B cell (primary cell): ENCODE results near the gene ASPSCR1. TPM values are rescaled to one million over a fixed set of nuclear protein-coding genes. Genes with fewer than 3 reads are reported as not detected.

Experiments used
- ATAC-seq: fragments of 200-7000 bp; cut with Tn5 transposase; one replicate; pipeline ENCODE4 v1.10.0; 2021; ENCODE audit warnings: low read depth, mild to moderate bottlenecking, moderate number of reproducible peaks, moderate library complexity
- CTCF ChIA-PET: fragments of 350-600 bp; sonication (Branson Sonifier 250); formaldehyde crosslinking; loops from one replicate; lab custom pipeline; 2021; ENCODE audit warnings: antibody characterized with exemption, inconsistent platforms; lab: Charles Lee
- POLR2A ChIA-PET: fragments of 350-600 bp; sonication (Branson Sonifier 250); formaldehyde crosslinking; loops from one replicate; lab custom pipeline; 2021; ENCODE audit warnings: antibody characterized with exemption; lab: Charles Lee
- DNase-seq: peaks from one replicate; pipeline ENCODE4 v3.0.0; 2013
- H2AFZ ChIP-seq: 2 replicates; pipeline ENCODE4 v1.6.1; 2012; ENCODE audit warnings: mild to moderate bottlenecking, low read depth, low read length; ENCODE audit not compliant: insufficient read depth, poor library complexity, severe bottlenecking
- H3K27ac ChIP-seq, 2 donors: 1 replicate in 1 of 2; 2 replicates in 1 of 2; pipeline ENCODE4 v1.5.1; 2012 to 2013; ENCODE audit warnings: low read length in 2 of 2, mild to moderate bottlenecking in 2 of 2, moderate library complexity in 1 of 2
- H3K27me3 ChIP-seq, 4 experiments: fragments of 200-600 bp in 1 of 4; sonication (generic) in 1 of 4; replicated peaks in 1 of 4; 1 replicate in 2 of 4; 2 replicates in 2 of 4; pipeline versions ENCODE4 v1.6.1 to v1.7.0; 2013 to 2016; ENCODE audit warnings: low read length in 3 of 4, mild to moderate bottlenecking in 2 of 4, mixed read lengths in 1 of 4, moderate library complexity in 1 of 4; ENCODE audit not compliant: insufficient read depth in 4 of 4, control insufficient read depth in 3 of 4; ENCODE audit errors: control extremely low read depth in 1 of 4
- H3K36me3 ChIP-seq, 2 experiments: replicated peaks in 1 of 2; 1 replicate in 1 of 2; 2 replicates in 1 of 2; pipeline versions ENCODE4 v1.6.1 to v1.7.1; 2013; ENCODE audit warnings: low read length in 1 of 2; ENCODE audit not compliant: insufficient read depth in 2 of 2, control insufficient read depth in 1 of 2; ENCODE audit errors: control extremely low read depth in 1 of 2, extremely low read depth in 1 of 2
- H3K4me1 ChIP-seq, 2 donors: fragments of 200-600 bp in 1 of 2; sonication (generic) in 1 of 2; 1 replicate in 1 of 2; 2 replicates in 1 of 2; pipeline versions ENCODE4 v1.5.1 to v1.6.1; 2013 to 2017; ENCODE audit warnings: low read length in 2 of 2; ENCODE audit not compliant: control insufficient read depth in 2 of 2, insufficient read depth in 2 of 2
- H3K4me2 ChIP-seq: replicated peaks from 2 replicates; pipeline ENCODE3; 2012; ENCODE audit warnings: mild to moderate bottlenecking, low read depth, low read length; ENCODE audit not compliant: poor library complexity, severe bottlenecking
- H3K4me3 ChIP-seq, 5 experiments: fragments of 200-600 bp in 1 of 5; sonication (generic) in 1 of 5; 1 replicate in 3 of 5; 2 replicates in 2 of 5; pipeline versions ENCODE4 v1.5.1 to v1.7.0; 2011 to 2016; ENCODE audit warnings: low read length in 4 of 5, mild to moderate bottlenecking in 4 of 5, low read depth in 2 of 5, control low read depth in 1 of 5, moderate library complexity in 1 of 5; ENCODE audit not compliant: insufficient read depth in 1 of 5; ENCODE audit errors: control extremely low read depth in 1 of 5, extremely low read depth in 1 of 5
- H3K79me2 ChIP-seq: fragments of 200-600 bp; sonication (generic); one replicate; pipeline ENCODE4 v1.6.0; 2016; ENCODE audit warnings: low read length; ENCODE audit not compliant: control insufficient read depth, insufficient read depth
- H3K9ac ChIP-seq: fragments of 200-600 bp; sonication (generic); 2 replicates; pipeline ENCODE4 v1.6.1; 2017; ENCODE audit warnings: mild to moderate bottlenecking, low read length, moderate library complexity
- H3K9me3 ChIP-seq, 3 donors: one replicate each; pipeline versions ENCODE4 v1.6.1 to v1.7.1; 2013; ENCODE audit warnings: low read length in 2 of 3; ENCODE audit not compliant: control insufficient read depth in 2 of 3, insufficient read depth in 1 of 3; ENCODE audit errors: control extremely low read depth in 1 of 3
- H4K20me1 ChIP-seq: 2 replicates; pipeline ENCODE4 v1.6.0; 2012; ENCODE audit warnings: mild to moderate bottlenecking, low read length; ENCODE audit not compliant: insufficient read depth, control insufficient read depth, poor library complexity, severe bottlenecking
- H3K27ac Mint-ChIP-seq: one replicate; pipeline ENCODE4 v1.8.0; 2021; ENCODE audit warnings: mixed read lengths
- H3K27me3 Mint-ChIP-seq: one replicate; pipeline ENCODE4 v1.8.0; 2021; ENCODE audit warnings: mixed read lengths
- H3K4me1 Mint-ChIP-seq: one replicate; pipeline ENCODE4 v1.8.0; 2021; ENCODE audit warnings: mixed read lengths
- H3K4me3 Mint-ChIP-seq: one replicate; pipeline ENCODE4 v1.8.0; 2021; ENCODE audit warnings: mixed read lengths
- H3K9me3 Mint-ChIP-seq: one replicate; pipeline ENCODE4 v1.8.0; 2022; ENCODE audit warnings: mixed read lengths; ENCODE audit not compliant: insufficient read depth
- CTCF ChIP-seq: fragments of 200-600 bp; IDR thresholded peaks from one replicate; pipeline ENCODE4 v1.8.0; 2022; ENCODE audit warnings: antibody characterized with exemption, mild to moderate bottlenecking
- EZH2 ChIP-seq: IDR thresholded peaks from 2 replicates; pipeline ENCODE4 v1.6.1; 2012; ENCODE audit warnings: borderline replicate concordance, low read depth, mild to moderate bottlenecking, moderate library complexity, low read length; ENCODE audit not compliant: insufficient read depth, poor library complexity, severe bottlenecking
- WGBS: methylation state at CpG from one replicate; pipeline ENCODE4 v1.1.5; 2013; ENCODE audit warnings: missing lambda C conversion rate; ENCODE audit not compliant: insufficient coverage; 5-methylcytosine and 5-hydroxymethylcytosine counted together
- intact Hi-C: fragments of 100-400 bp; cut with micrococcal nuclease; formaldehyde crosslinking; loops from one replicate; pipeline ENCODE4 v1.10.0; 2022
- polyA plus RNA-seq: library from polyadenylated mRNA; depleted of rRNA; stranded (reverse); fragments of >200 nt; gene quantifications from 2 replicates; pipeline ENCODE4 v1.2.3, GENCODE V29; 2012
- total RNA-seq, 2 donors: library from RNA; stranded (reverse); fragments of 120-200 nt in 1 of 2; gene quantifications; 1 replicate in 1 of 2; 2 replicates in 1 of 2; pipeline versions ENCODE4 v1.2.3 to v1.2.4, GENCODE V29; 2013 to 2022

Gene ASPSCR1
- total and polyA plus RNA-seq, 2 donors (not counting 1 experiment from before 2014, with no cell fraction given), result 34.0 to 46.7 TPM

- H3K4me1 Mint-ChIP-seq, result peaks cover 14% of the 10 kb centered on the region
Measured at GRCh38 chr17:81933178-81933699, 44.2 kb upstream of the ASPSCR1 start.

More at GRCh38 chr17:81933178-81933699, 44.2 kb upstream of the ASPSCR1 start:
- Mint-ChIP-seq H3K4me3 (no peak overlapping the region), H3K9me3 (no peaks in the 10 kb centered on the region), H3K27ac (no peak overlapping the region), H3K27me3 (peaks cover 10% of the 10 kb centered on the region)
- H3K9ac ChIP-seq, result no peak overlapping the region
- H4K20me1 ChIP-seq, result no peaks in the 10 kb centered on the region
- no peak overlapping the region for H3K27ac ChIP-seq
- intact Hi-C loops, result no loop called here
- 91% methylated on average over 14 of the region's 14 CpGs for WGBS
- CTCF ChIA-PET, result no interaction called here
- POLR2A ChIA-PET, result no interaction called here
- H3K4me3 ChIP-seq, result no peak overlapping the region
- DNase-seq, result no peak
- no peak overlapping the region for H2AFZ ChIP-seq
- H3K4me2 ChIP-seq, result no peak overlapping the region
- H3K36me3 ChIP-seq, result no peaks in the 10 kb centered on the region
- ATAC-seq, result no peak
- peaks cover 18 to 21% of the 10 kb centered on the region in 2 donors for H3K4me1 ChIP-seq
- H3K79me2 ChIP-seq, result no peaks in the 10 kb centered on the region
- no peaks in the 10 kb centered on the region for H3K9me3 ChIP-seq
- H3K27me3 ChIP-seq, result peaks cover 0 to 21% (median 8%) of the 10 kb centered on the region in 4 experiments
- no peak for TF ChIP-seq CTCF
- no peak for TF ChIP-seq EZH2
